A172 (cell line): ENCODE data around the gene ZMYND8. TPM values are rescaled to one million over a fixed set of nuclear protein-coding genes. Genes with fewer than 3 reads are reported as not detected.

Experiments
- DNase-seq: peaks from one replicate; pipeline ENCODE4 v3.0.0-alpha.2; 2015; ENCODE audit warnings: low spot score
- total RNA-seq: library from RNA; depleted of rRNA; stranded (reverse); fragments of >200 nt; shearing (Covaris generic); gene quantifications from 2 replicates; pipeline ENCODE4 v1.2.3, GENCODE V29; 2014

ZMYND8 gene
- total RNA-seq, 1 experiment from 2014 or later: 22.1 TPM

GRCh38 chr20:47353692-47354463 lies 2.6 kb downstream of the ZMYND8 start:
- DNase-seq: no peak

- DNase-seq: no peak
These were observed 3.2 kb downstream of the ZMYND8 start for GRCh38 chr20:47353239-47353691.

DNA sequence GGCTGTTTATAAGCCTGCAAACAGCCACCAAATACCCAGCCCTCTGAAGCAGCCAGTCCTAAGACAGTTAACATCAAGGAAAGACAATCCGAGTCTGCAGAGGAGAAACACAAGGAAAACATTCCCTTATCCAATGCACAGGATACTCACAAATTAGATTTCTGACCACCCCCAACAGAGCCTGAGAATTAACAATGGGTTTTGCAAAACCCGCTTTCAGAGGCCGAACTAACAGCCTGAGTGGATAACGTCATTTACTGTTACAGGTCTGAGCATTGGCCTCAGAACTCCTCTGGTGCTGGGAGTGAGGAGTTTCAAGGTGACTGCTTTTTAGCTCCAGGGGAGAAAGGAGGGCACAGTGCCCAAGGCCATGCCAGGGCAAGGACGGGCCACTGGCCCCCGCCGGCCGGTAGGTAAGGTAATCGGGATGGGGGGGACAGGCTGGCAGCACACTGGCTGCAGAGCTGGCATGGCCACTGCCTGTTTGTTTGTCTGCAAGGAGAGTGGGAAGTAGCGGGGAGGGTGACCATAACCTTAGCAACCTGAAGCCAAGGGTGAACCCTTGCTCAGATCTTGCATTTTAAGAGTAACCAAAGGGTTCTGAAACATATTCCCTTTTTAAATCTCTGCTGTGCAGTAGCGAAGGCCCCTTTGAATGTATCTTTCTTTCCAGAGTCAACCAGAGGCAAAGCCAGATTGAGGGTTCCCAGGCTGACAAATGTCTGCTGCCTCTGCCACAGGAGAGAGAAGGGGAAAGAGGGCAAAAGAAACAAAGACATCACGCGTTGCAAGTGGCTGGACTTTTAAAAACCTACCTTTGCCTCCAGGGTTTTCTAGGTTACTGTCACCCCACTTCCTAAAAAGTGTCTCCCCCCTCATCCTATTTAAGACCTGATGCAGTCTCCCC lies 3.9 kb downstream of the ZMYND8 start:
- DNase-seq: no peak

DNA sequence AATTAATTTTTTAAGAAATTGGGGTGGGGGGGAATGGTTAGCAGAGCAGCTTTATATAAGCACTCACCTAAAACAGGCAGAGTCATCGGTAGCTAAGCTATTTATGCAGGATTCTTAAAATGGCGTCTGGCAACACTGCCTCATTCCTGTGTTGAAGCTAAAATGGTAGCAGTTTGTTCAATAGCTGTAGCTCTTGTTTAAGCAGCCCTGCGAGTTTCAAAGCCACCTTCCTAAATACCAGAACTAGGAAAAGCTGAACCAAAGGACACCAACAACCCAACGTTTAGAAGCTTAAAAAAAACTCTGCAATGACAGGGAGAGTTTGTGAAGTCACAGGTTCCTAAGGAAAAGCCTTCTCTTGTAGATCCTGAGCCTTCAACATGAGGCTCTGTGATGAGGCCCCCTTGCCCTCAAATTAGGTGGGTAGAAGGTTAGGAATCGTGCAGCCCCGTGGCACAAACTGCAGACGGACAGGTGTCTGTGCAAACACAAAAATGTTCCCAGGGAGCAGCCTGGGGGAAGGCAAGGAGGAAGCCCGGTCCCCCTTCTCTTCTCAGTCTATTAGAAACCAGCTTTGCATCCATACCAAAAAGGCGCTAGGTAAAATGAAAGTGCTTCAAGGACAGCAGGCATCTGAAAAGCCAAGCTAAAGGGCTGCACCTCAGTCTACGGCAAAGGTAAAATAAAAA lies 4.7 kb downstream of the ZMYND8 start:
- DNase-seq: peak; percentile 62

- no peak for DNase-seq
These were observed 5.6 kb downstream of the ZMYND8 start for GRCh38 chr20:47350691-47351545.

GRCh38 chr20:47350181-47350550 lies 6.3 kb downstream of the ZMYND8 start:
- no peak for DNase-seq

- no peak for DNase-seq
These were observed 6.9 kb downstream of the ZMYND8 start for GRCh38 chr20:47349365-47350180.

DNA sequence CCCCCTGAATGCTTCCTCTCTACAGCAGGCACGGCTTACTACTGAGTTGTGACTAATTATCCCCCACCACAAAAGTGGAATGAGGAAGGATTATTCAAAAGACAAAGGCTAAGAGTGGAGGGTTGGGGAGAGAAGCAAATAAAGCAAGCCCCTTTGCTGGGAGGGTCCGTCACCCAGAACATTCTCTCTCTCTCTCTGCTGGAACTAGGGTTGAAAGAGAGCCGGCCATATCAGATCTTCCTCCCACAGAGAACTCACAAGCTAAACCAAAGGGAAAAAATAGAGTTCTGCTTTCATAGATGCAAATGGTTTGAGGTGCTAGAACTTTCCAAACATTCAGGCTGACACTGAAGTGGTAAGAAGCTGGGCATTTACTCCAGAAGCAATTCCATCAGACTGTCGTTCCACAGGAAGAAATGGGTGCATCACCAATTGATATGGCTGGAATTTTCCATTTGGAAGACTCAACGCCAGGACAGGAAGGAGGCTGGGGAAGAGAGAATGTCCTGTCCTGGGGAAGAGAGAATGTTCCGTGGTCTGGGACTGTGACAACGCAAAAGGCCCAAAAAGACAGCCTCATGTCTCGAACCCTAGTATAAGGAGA lies 7.9 kb downstream of the ZMYND8 start:
- DNase-seq: no peak

GRCh38 chr20:47347661-47348435 lies 8.7 kb downstream of the ZMYND8 start:
- DNase-seq: no peak

GRCh38 chr20:47346172-47346571 lies 10.3 kb downstream of the ZMYND8 start:
- DNase-seq: no peak

- no peak for DNase-seq
These were observed 11.3 kb downstream of the ZMYND8 start for GRCh38 chr20:47345214-47345613.

GRCh38 chr20:47343007-47343472 lies 13.5 kb downstream of the ZMYND8 start:
- DNase-seq: no peak

DNA sequence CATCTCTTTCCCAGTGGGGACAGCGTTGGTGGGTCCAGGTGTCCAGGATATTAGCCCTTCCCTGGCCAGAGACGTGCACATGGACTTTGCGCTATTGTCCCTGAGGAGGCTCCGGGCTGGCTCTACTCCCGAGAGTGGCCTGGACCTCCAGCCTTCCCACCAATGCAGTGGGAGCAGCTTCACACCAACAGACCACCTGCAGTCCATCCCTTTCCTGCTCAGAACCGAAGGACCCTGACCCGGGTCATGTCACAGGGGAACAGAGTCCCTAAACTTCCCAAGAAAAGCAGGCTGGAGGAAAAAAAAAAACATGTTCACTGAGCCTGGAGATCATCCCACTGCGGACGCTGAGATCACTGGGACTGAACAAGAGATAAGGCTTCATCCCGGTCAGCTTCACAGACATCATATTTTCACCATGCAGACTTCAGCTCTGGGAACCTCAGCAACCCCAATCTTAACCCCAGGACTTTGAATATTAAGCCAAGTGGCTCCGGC lies 18.3 kb downstream of the ZMYND8 start:
- DNase-seq: no peak

- no peak for DNase-seq
These were observed 19.1 kb downstream of the ZMYND8 start for GRCh38 chr20:47337413-47337812.

DNA sequence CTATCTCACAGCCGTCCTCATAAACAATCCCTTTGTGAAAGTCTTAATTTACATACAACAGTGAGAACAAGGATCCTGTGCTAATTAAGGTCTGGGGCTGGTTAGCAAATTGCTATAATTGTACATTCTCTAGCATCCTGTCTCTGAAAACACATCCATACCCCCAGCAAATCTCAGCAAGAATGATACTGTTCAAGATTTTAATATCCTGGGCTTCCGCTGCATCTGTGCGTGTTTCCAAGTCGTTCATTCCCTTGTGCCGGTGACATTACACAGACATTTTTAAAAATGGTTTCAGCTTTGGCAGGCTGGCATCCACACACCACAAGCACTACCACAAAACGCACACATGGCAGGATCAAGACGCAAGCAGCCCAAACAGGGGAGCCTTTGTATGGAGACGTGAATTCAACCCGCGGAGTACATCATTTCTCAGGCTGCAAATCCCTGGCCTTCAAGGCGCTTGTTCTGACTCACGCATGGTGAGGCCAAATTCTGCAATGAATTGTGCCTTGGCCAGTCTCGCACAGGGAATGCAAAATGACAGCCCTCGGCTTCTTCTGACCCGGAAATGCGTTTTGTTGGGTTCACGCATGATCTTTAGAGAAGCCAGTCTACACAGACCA lies 20.3 kb downstream of the ZMYND8 start:
- peak; percentile 73 for DNase-seq

- DNase-seq: no peak
These were observed 21.0 kb downstream of the ZMYND8 start for GRCh38 chr20:47335251-47336128.

GRCh38 chr20:47334022-47334551 lies 22.4 kb downstream of the ZMYND8 start:
- DNase-seq: peak; percentile 97
